ENCODE measurements around the gene ATP6V1C2. TPM values are rescaled to one million over a fixed set of nuclear protein-coding genes. Genes with fewer than 3 reads are reported as not detected.
"Not testable (repeated sequence)": the region's sequence is repeated elsewhere in the genome, so short reads cannot be mapped to it uniquely, and the experiment has no call there.

The ATP6V1C2 gene
- total RNA-seq, 4 donors from 2014 or later, result 142 to 1,335 (median 496) TPM

- TF ChIP-seq POLR2AphosphoS5 (IDR thresholded peaks at IDR 0.05) (no peak), POLR2A (IDR thresholded peaks at IDR 0.05) (no peak), CTCF (IDR thresholded peaks at IDR 0.05) (no peak), EP300 (IDR thresholded peaks at IDR 0.05) (no peak)
- Histone ChIP-seq H3K9me3 (no peaks in the 10 kb centered on the region), H3K4me1 (no peaks in the 10 kb centered on the region), H3K27me3 (no peaks in the 10 kb centered on the region), H3K36me3 (peaks cover 71% of the 10 kb centered on the region), H3K27ac (no peak overlapping the region), H3K4me3 (no peak overlapping the region)
- WGBS, result 73% methylated on average over 7 of the region's 7 CpGs
- no peak for DNase-seq (ENCODE audit: low spot score in 2 of 2)
These were observed 74.1 kb downstream of the ATP6V1C2 start for GRCh38 chr2:10795508-10796046.

DNA sequence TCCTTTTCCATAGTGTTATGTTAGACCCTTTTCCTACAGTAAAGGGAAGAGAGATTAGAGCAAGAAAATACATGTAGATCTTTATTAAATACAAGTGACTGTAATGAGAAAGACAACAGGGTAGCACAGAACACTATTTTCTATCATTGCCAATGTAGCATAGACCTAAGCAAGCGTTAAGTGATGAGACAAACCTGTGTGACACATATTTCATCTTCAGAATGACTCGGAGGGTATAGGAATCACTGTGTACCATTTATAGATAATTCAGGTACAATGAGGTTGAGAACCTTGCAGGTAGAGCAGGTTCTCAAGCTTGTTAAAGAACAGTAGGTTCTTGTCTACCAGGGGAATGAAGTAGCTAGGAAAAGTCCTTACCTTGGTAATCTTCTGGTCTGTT is 75.3 kb downstream of the ATP6V1C2 start:
- no peak overlapping the region for H3K27ac ChIP-seq
- H3K36me3 ChIP-seq, result peaks cover 71% of the 10 kb centered on the region
- DNase-seq (ENCODE audit: low spot score in 2 of 2), result no peak
- H3K4me3 ChIP-seq, result no peak overlapping the region
- H3K4me1 ChIP-seq, result no peaks in the 10 kb centered on the region
- 92% methylated on average over 2 of the region's 2 CpGs for WGBS
- no peaks in the 10 kb centered on the region for H3K9me3 ChIP-seq
- no peaks in the 10 kb centered on the region for H3K27me3 ChIP-seq
- TF ChIP-seq CTCF (IDR thresholded peaks at IDR 0.05), result no peak
- TF ChIP-seq POLR2A (IDR thresholded peaks at IDR 0.05), result no peak
- TF ChIP-seq EP300 (IDR thresholded peaks at IDR 0.05), result no peak
- TF ChIP-seq POLR2AphosphoS5 (IDR thresholded peaks at IDR 0.05), result no peak

GRCh38 chr2:10798783-10799182 is 77.4 kb downstream of the ATP6V1C2 start:
- Histone ChIP-seq H3K4me3 (no peak overlapping the region), H3K4me1 (no peaks in the 10 kb centered on the region), H3K27me3 (no peaks in the 10 kb centered on the region), H3K9me3 (no peaks in the 10 kb centered on the region), H3K36me3 (peaks cover 54% of the 10 kb centered on the region), H3K27ac (no peak overlapping the region)
- 90% methylated on average over 8 of the region's 8 CpGs for WGBS
- TF ChIP-seq CTCF (IDR thresholded peaks at IDR 0.05) (no peak), EP300 (IDR thresholded peaks at IDR 0.05) (no peak), POLR2A (IDR thresholded peaks at IDR 0.05) (no peak), POLR2AphosphoS5 (IDR thresholded peaks at IDR 0.05) (no peak)
- DNase-seq (ENCODE audit: low spot score in 2 of 2), result no peak

GRCh38 chr2:10800163-10800562 is 78.7 kb downstream of the ATP6V1C2 start:
- no peak for DNase-seq (ENCODE audit: low spot score in 2 of 2)
- H3K27me3 ChIP-seq, result no peaks in the 10 kb centered on the region
- no peak overlapping the region for H3K4me3 ChIP-seq
- no peaks in the 10 kb centered on the region for H3K4me1 ChIP-seq
- H3K36me3 ChIP-seq, result peaks cover 43% of the 10 kb centered on the region
- TF ChIP-seq CTCF (IDR thresholded peaks at IDR 0.05) (no peak), POLR2A (IDR thresholded peaks at IDR 0.05) (no peak), POLR2AphosphoS5 (IDR thresholded peaks at IDR 0.05) (no peak), EP300 (IDR thresholded peaks at IDR 0.05) (no peak)
- 91% methylated on average over 4 of the region's 4 CpGs for WGBS
- H3K9me3 ChIP-seq, result no peaks in the 10 kb centered on the region
- H3K27ac ChIP-seq, result no peak overlapping the region

DNA sequence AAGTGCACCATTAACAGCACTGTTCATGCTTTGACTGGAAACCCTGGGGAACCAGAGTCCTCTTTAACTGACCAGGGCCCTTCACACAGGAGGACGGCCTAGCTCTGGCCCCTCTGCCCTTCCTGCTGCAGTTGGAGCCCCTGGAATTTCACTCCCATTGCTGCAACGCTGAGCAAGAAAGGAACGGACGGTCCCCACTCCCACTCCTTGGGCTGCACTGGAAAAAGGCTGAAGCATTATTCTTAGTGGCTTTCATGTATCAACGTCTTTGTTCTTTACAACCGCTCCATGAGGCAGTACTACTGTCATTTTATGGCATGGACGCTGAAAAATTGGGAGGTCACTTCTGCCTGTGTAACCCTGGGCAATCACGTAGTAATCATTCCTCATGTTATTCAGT is 81.2 kb downstream of the ATP6V1C2 start:
- WGBS, result 83% methylated on average over 8 of the region's 8 CpGs
- H3K4me1 ChIP-seq, result no peaks in the 10 kb centered on the region
- H3K27ac ChIP-seq, result no peak overlapping the region
- no peaks in the 10 kb centered on the region for H3K27me3 ChIP-seq
- peaks cover 22% of the 10 kb centered on the region for H3K36me3 ChIP-seq
- TF ChIP-seq POLR2AphosphoS5 (IDR thresholded peaks at IDR 0.05), result no peak
- no peak for TF ChIP-seq EP300 (IDR thresholded peaks at IDR 0.05)
- no peak for TF ChIP-seq POLR2A (IDR thresholded peaks at IDR 0.05)
- TF ChIP-seq CTCF (IDR thresholded peaks at IDR 0.05), result no peak
- no peak for DNase-seq (ENCODE audit: low spot score in 2 of 2)
- H3K9me3 ChIP-seq, result no peaks in the 10 kb centered on the region
- H3K4me3 ChIP-seq, result no peak overlapping the region

DNA sequence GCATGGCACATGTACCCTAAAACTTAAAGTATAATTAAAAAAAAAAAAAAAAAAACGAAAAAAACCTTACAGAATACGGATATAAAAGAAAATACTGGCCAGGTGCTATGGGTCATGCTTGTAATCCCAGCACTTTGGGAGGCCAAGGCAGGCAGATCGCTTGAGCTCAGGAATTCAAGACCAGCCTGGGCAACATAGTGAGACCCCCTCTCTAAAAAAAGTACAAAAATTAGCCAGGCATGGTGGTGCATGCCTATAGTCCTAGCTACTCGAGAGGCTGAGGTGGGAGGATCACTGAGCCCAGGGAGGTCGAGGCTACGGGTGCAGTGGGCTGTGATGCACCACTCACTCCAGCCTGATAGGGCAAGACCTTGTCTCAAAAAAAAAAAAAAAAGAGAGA is 84.6 kb downstream of the ATP6V1C2 start:
- not testable (repeated sequence) for H3K27ac ChIP-seq; H3K4me3 ChIP-seq; H3K27me3 ChIP-seq; H3K36me3 ChIP-seq; DNase-seq (ENCODE audit: low spot score in 2 of 2); H3K9me3 ChIP-seq
- WGBS, result 96% methylated on average over 6 of the region's 6 CpGs
- peaks cover 12% of the 10 kb centered on the region for H3K4me1 ChIP-seq
